GM21381 (cell line): ENCODE results near the gene KMT2E.

Experiments used
- ATAC-seq: cut with Tn5 transposase; IDR thresholded peaks from one replicate; pipeline ENCODE4 v1.9.1; 2021; ENCODE audit warnings: mild to moderate bottlenecking, moderate library complexity; ENCODE audit not compliant: unreplicated experiment

Gene KMT2E

GRCh38 chr7:105126436-105126975 lies 112.5 kb downstream of the KMT2E start:
- no peak for ATAC-seq

- no peak for ATAC-seq
Measured at GRCh38 chr7:105127179-105127578, 113.2 kb downstream of the KMT2E start.

- ATAC-seq = no peak
Measured at GRCh38 chr7:105130048-105130447, 116.0 kb downstream of the KMT2E start.

GRCh38 chr7:105130580-105130979 lies 116.6 kb downstream of the KMT2E start:
- ATAC-seq = no peak

GRCh38 chr7:105131033-105131656 lies 117.1 kb downstream of the KMT2E start:
- no peak for ATAC-seq

- no peak for ATAC-seq
Measured at GRCh38 chr7:105131890-105132289, 117.9 kb downstream of the KMT2E start.

- ATAC-seq = no peak
Measured at GRCh38 chr7:105132335-105132734, 118.3 kb downstream of the KMT2E start.

- no peak for ATAC-seq
Measured at GRCh38 chr7:105132835-105133234, 118.8 kb downstream of the KMT2E start.

GRCh38 chr7:105133358-105133757 lies 119.4 kb downstream of the KMT2E start:
- ATAC-seq = no peak

GRCh38 chr7:105133986-105134655 lies 120.1 kb downstream of the KMT2E start:
- ATAC-seq = no peak

- ATAC-seq = no peak
Measured at GRCh38 chr7:105136221-105136620, 122.2 kb downstream of the KMT2E start.

- no peak for ATAC-seq
Measured at GRCh38 chr7:105137898-105138297, 123.9 kb downstream of the KMT2E start.

GRCh38 chr7:105139381-105139780 lies 125.4 kb downstream of the KMT2E start:
- no peak for ATAC-seq

- no peak for ATAC-seq
Measured at GRCh38 chr7:105141068-105141467, 127.1 kb downstream of the KMT2E start.

- no peak for ATAC-seq
Measured at GRCh38 chr7:105149827-105150226, 135.8 kb downstream of the KMT2E start.

GRCh38 chr7:105151152-105151551 lies 137.1 kb downstream of the KMT2E start:
- ATAC-seq = no peak

- no peak for ATAC-seq
Measured at GRCh38 chr7:105153531-105153930, 139.5 kb downstream of the KMT2E start.

- no peak for ATAC-seq
Measured at GRCh38 chr7:105154084-105154483, 140.1 kb downstream of the KMT2E start.

- no peak for ATAC-seq
Measured at GRCh38 chr7:105156731-105157130, 142.7 kb downstream of the KMT2E start.

- no peak for ATAC-seq
Measured at GRCh38 chr7:105157278-105157677, 143.3 kb downstream of the KMT2E start.

- no peak for ATAC-seq
Measured at GRCh38 chr7:105161366-105161765, 147.4 kb downstream of the KMT2E start.
